ENCODE results near the gene NFIC.

Gene NFIC

DNA sequence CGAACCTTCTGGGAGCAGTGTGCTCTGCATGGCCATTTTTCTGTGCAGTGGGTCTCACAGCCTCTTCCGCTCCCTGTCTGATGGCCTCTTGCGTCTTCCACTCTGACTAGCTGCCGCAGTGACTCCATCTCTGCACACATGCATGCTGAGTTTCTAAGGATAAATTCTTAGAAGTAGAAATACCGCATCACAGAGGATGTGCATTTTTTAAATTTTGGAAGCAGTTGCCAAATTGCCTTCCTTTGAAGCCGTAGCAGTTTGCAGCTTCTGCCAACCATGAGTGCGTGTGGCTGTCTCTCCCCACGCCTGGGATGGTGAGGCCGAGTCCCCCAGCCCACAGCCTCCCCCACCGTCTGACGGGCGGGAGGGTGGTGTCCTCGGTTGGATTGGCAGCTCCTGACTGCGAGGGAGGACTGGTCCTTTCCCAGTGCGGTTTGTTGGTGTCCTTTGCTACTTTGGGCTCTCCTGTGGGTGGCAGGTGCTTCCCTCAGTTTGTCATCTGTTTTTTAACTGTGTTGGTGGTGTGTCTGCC lies 149.6 kb downstream of the NFIC start:
- no peak for DNase-seq

DNA sequence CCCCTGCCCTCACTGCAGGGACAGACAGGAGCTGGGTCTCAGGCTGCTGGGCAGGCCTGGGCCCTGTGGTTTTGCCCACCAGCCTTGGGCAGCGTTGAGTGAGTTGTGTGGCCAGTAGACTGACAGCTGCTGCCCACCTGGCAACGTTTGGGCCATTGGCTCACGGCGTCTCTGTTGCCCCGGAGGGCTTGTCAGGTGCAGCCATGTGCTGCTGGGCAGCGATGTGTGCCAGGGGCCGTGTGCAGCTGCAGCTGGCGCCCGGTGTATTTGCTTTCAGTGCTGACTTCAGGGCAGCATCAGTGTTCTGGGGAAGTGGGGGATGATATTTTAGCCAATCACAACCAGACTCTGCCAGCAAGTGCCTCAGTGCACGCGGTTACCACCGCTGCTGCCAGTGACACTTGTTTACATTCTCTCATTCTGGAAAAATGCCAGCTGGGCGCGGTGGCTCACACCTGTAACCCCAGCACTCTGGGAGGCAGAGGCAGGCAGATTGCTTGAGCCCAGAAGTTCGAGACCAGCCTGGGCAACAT lies 150.4 kb downstream of the NFIC start:
- DNase-seq, result no peak

DNA sequence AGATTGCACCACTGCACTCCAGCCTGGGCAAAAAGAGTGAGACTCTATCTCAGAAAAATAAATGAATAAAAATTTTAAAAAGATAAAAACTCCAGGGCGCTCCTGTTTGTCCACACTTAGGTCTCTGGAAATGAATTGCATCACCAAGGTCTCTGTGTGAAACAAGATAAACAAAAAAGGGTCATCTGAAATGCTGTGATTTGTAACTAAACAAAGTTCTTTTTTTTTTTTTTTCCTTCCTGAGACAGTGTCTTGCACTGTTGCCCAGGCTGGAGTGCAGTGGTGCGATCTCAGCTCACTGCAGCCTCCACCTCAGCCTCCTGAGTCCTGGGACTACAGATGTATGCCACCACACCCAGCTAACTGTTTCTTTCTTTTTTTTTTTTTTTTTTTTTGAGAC lies 151.3 kb downstream of the NFIC start:
- no peak for DNase-seq

DNA sequence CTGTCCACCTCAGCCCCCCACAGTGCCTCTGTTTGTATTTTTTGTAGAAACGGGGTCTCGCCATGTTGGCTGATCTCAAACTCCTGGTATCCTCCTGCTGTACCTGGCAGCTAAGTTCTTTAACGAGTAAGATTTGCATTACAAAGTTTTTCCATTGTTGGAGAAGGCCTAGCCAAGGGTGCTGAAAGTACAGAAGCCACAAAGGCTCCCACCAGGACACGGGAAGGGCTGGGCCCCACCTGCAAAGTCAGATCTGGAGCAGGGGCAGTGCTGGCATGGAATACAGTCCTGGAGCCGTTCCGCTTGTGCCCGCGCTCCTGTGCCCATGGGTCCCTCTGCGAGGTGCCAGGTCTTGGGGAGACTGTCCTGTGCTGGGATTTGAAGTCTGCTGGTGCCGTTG lies 151.9 kb downstream of the NFIC start:
- DNase-seq, result no peak

DNA sequence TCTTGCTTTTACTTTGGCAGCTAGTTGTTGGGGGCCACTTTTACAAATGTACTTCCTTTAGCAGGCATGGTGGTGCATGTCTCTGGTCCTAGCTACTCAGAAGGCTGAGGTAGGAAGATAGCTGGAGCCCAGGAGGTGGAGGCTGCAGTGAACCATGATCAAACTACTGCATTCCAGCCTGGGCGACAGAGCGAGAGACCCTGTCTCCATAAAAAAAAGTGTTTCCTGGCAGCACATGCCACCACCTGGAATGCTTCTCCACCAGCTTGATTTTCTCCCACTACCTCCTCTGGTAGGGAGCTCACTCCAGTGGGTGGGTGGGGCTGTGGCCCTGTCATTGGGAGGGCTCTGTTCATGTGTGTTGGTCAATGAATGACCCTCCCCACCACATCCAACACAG lies 152.3 kb downstream of the NFIC start:
- no peak for DNase-seq
